HG03139 (cell line): ENCODE measurements around the gene PLEKHM3.
A peak's percentile ranks its signal among the peaks of the same experiment; 100 is the strongest.
"Not testable (repeated sequence)": the region's sequence is repeated elsewhere in the genome, so short reads cannot be mapped to it uniquely, and the experiment has no call there.

ENCODE experiments used
- ATAC-seq: cut with Tn5 transposase; IDR thresholded peaks from one replicate; pipeline ENCODE4 v1.9.1; 2021; ENCODE audit not compliant: unreplicated experiment

PLEKHM3 gene

DNA sequence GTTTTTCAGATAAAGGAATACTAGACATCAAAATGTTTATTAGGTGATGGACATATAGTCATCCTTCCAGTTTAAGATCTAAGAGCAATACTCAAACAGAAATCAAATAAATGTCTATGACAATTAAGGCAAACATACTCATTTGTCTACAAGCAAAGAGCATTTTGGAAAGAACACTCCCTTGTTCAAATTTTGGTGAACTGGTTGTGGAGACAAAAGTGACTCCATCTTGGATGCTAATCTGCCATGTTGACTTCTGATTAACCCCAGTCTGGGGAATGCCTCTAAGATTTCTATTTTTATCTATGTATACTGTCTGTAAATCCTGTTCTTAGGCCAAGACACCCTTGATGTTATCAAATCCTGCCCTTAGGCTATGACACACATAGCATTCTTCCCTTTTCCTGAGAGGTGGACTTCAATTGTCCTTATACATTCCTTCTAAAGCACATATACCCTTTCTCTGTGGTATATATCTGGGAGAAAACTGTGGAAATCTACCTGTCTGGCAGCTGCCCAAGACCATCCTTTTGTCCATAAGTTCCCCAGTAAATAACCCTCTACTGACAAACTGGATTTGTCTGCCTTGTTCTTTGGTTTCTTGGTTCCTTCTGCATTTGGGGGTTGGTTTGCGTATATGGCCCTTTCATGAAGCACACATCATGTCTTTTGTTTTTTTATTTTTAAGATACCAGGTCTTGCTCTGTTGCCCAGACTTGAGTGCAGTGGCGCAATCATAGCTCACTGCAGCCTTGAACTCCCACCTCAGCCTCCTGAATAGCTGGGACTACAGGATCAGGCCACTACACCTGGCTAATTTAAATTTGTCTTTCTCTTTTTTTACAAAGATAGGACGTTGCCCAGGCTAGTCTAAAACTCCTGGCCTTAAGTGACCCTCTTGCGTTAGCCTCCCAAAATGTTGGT lies 12.5 kb upstream of the PLEKHM3 start:
- ATAC-seq = no peak

- ATAC-seq = no peak
Measured at GRCh38 chr2:208036357-208036756, 11.0 kb upstream of the PLEKHM3 start.

GRCh38 chr2:208034503-208035140 lies 9.3 kb upstream of the PLEKHM3 start:
- no peak for ATAC-seq

DNA sequence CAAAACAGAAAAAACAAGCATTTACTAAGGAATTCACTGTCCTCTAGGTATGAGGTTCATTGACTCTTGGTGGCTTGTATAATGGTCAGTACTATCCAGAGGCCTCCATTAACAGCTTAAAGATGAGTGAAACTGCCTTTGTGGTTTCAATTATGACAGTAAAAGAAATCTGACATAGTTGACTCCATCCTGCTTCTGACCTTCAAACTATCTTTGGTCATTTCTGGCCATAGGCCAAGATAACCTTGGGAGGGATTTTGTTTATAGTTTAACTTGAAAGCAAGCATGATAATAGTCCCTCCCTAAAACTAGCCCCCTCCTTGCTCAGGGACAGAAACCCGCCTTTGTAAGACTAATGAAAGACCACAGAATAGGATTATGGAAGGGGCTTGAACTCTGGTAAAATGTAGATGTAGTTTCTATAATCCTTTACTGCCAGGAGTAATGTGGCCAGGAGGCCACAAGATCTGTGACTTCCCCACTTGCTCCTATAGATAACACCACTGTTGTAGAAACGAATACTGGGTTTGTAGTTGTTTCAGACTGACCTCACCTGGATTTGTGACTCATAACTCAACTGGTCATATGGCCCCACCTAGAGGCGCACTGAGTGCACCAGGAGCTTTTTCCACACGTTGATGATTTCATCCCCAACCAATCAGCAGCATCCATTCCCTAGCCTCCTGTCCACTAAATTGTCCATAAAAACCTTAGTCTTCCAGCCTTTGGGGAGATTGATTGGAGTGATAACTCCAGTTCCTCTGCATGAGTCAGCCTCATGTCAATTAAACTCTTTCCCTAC lies 8.6 kb upstream of the PLEKHM3 start:
- peak; percentile 87 for ATAC-seq

DNA sequence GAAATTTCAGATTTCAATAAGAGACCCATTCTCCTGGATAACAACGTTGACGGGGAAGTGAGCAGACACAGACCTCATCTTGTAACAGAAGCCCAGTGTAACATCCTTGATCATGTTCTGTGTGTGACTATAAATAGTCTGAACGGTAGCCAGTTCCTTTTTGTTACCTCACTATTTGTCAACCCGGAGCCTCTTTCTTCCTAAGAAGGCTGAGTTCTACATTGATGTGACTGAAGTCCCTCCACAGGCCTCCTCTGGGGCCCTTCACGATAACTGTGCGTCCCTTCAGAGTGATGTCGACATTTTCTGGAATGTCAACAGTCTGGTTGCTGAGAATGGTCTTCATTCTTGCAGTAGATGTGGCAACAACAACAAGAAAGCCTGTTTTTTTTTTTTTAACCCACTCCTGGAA lies 6.3 kb upstream of the PLEKHM3 start:
- no peak for ATAC-seq

DNA sequence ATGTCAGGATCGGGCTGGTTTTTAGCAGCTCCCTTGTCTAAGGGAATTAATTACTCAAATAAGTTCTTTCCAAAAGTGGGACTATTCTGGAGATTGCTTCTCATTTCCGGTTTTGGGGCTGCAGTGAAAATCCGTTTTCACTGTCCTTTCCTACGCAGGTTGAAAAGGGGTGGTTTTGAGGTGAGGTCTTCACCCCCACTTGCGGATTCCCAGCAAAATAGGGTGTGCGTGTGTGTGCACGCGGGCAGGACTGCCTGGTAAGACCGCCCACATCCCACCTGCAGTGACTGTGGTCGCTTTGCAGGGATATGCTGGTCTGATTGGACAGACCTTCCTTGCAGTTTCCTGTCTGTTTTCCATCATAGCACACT lies 472 bp upstream of the PLEKHM3 start:
- ATAC-seq = peak; percentile 8

GRCh38 chr2:208024091-208024490 lies 1.2 kb downstream of the PLEKHM3 start:
- ATAC-seq = no peak

DNA sequence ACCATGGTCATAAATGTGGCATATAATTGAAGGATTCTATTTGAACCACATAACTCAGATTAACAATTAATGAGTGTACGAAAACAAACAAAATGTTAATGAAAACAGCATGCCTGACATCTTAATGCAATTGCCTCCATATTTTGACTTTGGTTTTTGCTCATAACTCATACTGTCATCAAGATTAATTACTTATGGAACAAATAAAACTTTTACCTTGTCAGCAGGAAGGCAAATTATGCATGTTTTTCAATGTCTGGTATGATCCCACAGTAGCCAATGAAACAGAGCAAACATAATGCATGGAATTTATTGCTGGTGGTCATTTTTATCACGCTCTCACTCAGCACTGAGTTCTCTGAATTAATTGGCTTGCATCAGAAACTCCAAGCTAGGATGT lies 5.1 kb downstream of the PLEKHM3 start:
- no peak for ATAC-seq

DNA sequence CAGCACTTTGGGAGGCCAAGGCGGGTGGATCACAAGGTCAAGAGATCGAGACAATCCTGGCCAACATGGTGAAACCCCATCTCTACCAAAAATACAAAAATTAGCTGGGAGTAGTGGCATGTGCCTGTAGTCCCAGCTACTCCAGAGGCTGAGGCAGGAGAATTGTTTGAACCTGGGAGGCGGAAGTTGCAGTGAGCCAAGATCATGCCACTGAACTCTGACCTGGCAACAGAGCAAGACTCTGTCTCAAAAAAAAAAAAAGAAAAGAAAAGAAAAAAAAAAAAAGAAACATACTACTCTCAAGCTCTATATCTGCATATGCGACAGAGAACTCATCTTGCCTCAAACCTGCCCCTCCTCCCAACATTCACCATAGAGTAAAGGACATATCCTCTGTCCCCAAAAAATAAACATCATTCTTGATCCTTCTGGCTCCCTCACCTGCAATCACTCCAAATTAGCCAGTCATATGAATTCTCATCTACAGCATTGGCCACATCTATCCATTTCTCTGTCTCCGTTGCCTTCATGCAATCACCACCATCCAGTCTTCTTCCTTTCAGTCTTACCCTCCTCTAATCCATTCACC lies 7.1 kb downstream of the PLEKHM3 start:
- ATAC-seq = not testable (repeated sequence)

GRCh38 chr2:208017721-208018120 lies 7.6 kb downstream of the PLEKHM3 start:
- ATAC-seq = no peak

GRCh38 chr2:208015475-208015874 lies 9.9 kb downstream of the PLEKHM3 start:
- no peak for ATAC-seq

DNA sequence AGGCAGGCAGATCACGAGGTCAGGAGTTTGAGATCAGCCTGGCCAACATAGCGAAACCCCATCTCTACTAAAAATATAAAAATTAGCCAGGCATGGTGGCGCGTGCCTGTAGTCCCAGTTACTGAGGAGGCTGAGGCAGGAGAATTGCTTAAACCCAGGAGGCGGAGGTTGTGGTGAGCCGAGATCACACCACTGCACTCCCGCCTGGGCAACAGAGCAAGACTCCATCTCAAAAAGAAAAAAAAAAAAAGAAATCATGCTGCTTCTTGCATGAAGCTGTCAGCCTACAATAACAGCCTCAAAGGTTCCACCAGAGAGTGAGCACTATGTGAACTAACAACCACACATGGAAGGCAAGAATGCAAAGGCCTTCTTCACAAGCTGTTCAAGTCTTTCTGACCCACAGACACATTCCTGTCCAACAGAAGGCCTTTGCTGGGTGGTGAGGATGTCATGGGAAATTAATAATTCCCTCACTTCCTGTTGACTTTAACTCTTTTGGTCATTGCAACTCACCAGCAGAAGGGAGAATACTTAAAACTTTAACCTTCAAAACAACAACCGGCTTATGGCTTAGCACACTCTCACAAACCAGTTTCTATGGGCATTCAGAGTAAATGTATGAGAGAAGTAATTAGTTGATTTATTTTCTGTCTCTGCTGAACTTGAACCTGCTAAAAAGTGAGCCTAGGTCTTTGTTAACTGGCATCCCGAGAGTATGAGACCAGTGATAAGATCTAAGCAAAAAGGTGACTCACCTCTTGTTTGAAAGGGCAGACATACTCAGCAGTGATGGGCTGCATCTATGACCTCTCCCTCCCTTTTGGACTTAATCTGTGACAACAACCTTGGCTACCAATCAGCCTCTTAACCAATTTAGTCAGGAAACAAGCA lies 11.8 kb downstream of the PLEKHM3 start:
- ATAC-seq = no peak

- ATAC-seq = no peak
Measured at GRCh38 chr2:208012449-208012848, 12.9 kb downstream of the PLEKHM3 start.

DNA sequence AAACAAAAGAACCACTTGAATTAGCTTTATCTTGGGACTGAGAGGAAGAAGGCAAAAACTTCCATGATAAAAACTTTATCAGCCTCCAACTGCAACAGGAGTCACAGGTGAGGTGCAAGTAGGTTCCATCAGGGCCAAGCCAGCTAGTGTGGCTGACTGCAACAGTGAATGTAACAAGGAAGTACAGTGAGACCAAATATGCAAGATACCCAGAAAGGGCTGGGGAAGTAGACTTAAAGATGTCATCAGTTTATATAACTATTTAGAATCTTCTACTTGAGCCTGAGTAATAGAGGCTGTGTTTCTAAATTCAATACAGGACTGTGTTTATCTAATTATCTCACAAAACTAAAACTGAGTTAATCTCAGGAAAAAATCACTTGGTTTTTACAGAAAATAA lies 14.8 kb downstream of the PLEKHM3 start:
- ATAC-seq = no peak

GRCh38 chr2:208006833-208007232 lies 18.5 kb downstream of the PLEKHM3 start:
- ATAC-seq = no peak

- no peak for ATAC-seq
Measured at GRCh38 chr2:208006337-208006736, 19.0 kb downstream of the PLEKHM3 start.

DNA sequence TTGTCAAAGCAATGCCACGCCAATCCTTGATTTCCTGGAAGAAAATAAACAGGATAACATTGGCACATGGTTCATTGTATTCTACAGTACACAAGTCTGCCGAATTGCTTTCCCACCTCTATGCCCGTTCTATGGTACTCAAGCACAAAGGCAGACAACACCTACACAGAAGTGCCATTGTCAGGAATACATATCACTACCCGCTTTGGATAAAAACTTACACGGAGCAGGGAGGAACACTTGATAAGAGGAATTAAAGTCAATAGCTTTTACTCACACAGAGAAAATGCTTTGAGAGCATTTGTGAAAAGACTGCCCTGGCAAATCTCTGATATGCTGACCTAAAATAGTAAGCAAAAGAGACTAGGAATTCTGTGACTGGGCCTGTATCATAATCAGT lies 23.4 kb downstream of the PLEKHM3 start:
- no peak for ATAC-seq

- ATAC-seq = no peak
Measured at GRCh38 chr2:208000701-208001395, 24.5 kb downstream of the PLEKHM3 start.

- ATAC-seq = no peak
Measured at GRCh38 chr2:207996848-207997247, 28.5 kb downstream of the PLEKHM3 start.

DNA sequence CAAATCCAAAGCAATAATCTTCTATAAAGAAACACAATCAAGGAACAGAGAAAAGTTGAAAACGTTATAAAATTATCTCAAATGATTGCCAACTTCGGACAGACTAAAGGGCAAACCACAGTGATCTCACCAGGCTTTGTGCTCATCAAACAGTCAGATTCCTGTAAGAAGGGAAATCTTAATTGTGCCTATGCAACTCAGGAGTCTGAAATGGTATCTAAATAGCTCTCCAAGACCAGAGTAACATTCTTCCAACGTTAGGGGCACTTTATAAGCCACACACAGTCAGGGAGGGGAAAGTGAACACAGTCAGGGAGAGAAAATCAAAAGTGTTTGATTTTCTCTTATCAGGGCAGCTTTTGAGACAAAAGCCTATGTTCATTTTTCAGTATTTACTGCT lies 29.4 kb downstream of the PLEKHM3 start:
- no peak for ATAC-seq
